GM13977 (cell line): ENCODE data around the gene AKNAD1.

Experiments
- DNase-seq: peaks from one replicate; pipeline ENCODE4 v3.0.0; 2012; ENCODE audit warnings: low spot score
- CTCF ChIP-seq: IDR thresholded peaks from 2 replicates; pipeline ENCODE4 v1.5.1; 2012; ENCODE audit warnings: mild to moderate bottlenecking, control low read depth; ENCODE audit not compliant: insufficient read depth; ENCODE audit errors: extremely low read depth, missing control alignments
- in situ Hi-C: fragments of 300-500 bp; cut with MboI; formaldehyde crosslinking; loops from one replicate; pipeline ENCODE4 v1.12.0; 2022; ENCODE audit warnings: low sequenced_read_pairs, low pct_unique_long_range_greater_than_20kb, mixed read lengths, inconsistent platforms; ENCODE audit not compliant: unreplicated experiment

The AKNAD1 gene

GRCh38 chr1:108823632-108824031, 33.3 kb downstream of the AKNAD1 start:
- DNase-seq, result no peak
- in situ Hi-C loops, result no loop called here
- no peak for TF ChIP-seq CTCF

GRCh38 chr1:108819878-108820277, 37.0 kb downstream of the AKNAD1 start:
- in situ Hi-C loops, result no loop called here
- no peak for TF ChIP-seq CTCF
- no peak for DNase-seq

- no peak for TF ChIP-seq CTCF
- in situ Hi-C loops, result no loop called here
- DNase-seq, result no peak
Observed at GRCh38 chr1:108817811-108818210, 39.1 kb downstream of the AKNAD1 start.

GRCh38 chr1:108817016-108817415, 39.9 kb downstream of the AKNAD1 start:
- no peak for TF ChIP-seq CTCF
- no peak for DNase-seq
- in situ Hi-C loops, result no loop called here

- no peak for DNase-seq
- TF ChIP-seq CTCF, result no peak
- in situ Hi-C loops, result no loop called here
Observed at GRCh38 chr1:108816049-108816893, 40.6 kb downstream of the AKNAD1 start.

GRCh38 chr1:108815566-108815965, 41.3 kb downstream of the AKNAD1 start:
- DNase-seq, result no peak
- in situ Hi-C loops, result no loop called here
- TF ChIP-seq CTCF, result no peak
